ENCODE data around the gene CNPY1. TPM values are rescaled to one million over a fixed set of nuclear protein-coding genes. Genes with fewer than 3 reads are reported as not detected.
"Not testable (repeated sequence)": the region's sequence is repeated elsewhere in the genome, so short reads cannot be mapped to it uniquely, and the experiment has no call there.

The CNPY1 gene
- total RNA-seq, 2 donors from 2014 or later, result not detected

DNA sequence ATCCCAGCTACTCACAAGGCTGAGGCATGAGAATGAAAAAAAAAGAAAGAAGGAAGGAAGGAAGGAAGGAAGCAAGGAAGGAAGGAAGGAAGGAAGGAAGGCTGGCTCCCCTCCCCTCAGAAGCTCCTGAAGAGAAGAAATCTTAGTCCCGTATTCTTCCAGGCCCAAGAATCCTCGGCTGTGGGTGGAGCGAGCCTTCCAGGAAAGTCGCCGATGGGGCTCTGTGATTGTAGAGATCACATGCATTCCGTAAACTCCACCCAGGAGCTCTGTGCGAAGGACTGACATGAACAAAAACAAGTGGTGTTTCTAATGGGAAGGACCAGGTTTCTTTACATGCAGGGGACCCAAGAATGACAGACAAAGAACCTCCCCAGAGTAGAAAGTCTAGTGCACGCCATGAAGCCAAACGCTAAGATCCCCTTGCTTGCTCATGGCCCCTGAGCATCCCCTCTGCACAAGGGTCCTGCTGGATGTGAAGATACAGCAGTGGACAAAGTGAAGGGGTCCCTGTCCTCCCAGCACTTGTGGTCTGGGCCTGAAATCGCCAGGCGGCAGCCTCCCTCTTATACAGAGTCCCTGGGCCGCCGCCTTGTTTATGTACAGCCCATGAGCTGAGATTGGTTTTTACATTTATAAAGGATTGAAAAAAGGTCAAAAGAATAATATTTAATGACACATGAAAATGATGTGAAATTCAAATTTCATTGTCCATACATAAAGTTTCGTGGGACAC lies 25.2 kb downstream of the CNPY1 start:
- intact Hi-C loops (cut with DNase I, micrococcal nuclease), result no loop called here
- no peak for DNase-seq
- no peak for ATAC-seq

- DNase-seq (no peak), ATAC-seq (no peak)
- intact Hi-C loops (cut with DNase I, micrococcal nuclease), result no loop called here
Measured at GRCh38 chr7:155520114-155520513, 26.2 kb downstream of the CNPY1 start.

- intact Hi-C loops (cut with DNase I, micrococcal nuclease); DNase-seq; ATAC-seq: not testable (repeated sequence)
Measured at GRCh38 chr7:155519358-155519757, 27.0 kb downstream of the CNPY1 start.

DNA sequence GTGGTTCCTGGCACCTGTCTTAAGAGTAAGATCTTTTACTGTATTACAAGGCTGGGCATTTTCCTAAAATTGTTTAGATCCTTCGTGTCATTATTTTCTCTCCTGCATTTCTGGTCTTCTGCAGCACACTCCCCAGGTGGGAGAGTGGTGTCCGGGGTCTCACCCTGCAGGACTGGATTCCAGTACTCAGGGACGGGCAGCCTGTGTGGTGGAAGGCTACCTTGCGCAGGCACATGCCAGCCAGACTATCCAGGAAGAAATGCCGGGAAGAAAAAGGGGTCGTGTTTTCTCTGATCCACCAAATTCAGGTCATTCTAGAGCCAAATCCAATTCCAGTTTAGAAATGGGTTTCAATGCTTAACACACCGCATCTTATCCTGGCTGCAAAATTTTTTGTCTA lies 27.7 kb downstream of the CNPY1 start:
- intact Hi-C loops (cut with DNase I, micrococcal nuclease), result no loop called here
- DNase-seq (no peak), ATAC-seq (no peak)

DNA sequence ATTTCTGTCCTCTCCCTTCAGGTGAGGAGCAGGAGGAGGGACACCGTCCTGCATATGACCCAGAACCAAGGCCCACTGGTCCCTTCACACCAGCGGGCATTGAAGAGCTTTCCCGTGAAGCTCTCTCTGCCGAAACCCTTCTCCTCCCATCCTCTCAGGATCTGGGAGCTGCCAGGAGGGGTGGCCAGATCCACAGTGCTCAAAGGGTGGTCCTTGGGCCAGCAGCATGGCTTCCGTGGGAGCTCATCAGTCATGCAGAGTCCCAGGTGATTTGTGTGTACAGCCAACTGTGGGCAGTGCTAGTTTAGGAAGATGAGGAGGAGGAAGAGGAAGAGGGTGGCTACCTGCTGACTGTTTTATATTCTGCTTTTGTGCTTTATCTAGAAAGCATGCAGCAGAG lies 28.4 kb downstream of the CNPY1 start:
- intact Hi-C loops (cut with DNase I, micrococcal nuclease), result no loop called here
- ATAC-seq (no peak), DNase-seq (no peak)

- no peak for DNase-seq
- no peak for ATAC-seq
- intact Hi-C loops (cut with DNase I, micrococcal nuclease), result no loop called here
Measured at GRCh38 chr7:155517452-155517851, 28.9 kb downstream of the CNPY1 start.

GRCh38 chr7:155516466-155516865 lies 29.9 kb downstream of the CNPY1 start:
- intact Hi-C loops (cut with DNase I, micrococcal nuclease), result no loop called here
- no peak for ATAC-seq
- no peak for DNase-seq

DNA sequence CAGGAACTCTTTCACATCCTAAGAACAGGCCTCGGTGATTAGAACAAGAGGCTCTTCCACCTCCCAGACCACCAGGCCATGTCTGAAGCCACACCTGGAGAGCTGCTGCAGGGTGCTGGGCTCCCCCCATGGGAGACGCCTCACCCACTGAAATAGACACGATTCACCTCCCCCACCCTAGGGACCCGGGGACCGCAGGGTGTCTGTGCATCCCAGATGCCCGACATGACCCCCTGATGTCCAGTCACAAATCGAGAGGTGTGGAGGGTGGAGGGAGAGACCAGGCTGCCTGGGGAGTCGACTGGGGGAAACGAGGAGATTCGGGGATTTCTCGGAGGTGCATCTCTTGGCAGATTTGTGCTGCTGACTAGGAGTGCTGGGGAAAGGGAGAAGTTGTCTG lies 31.0 kb downstream of the CNPY1 start:
- DNase-seq, result no peak
- intact Hi-C loops (cut with DNase I, micrococcal nuclease), result no loop called here
- no peak for ATAC-seq

- intact Hi-C loops (cut with DNase I, micrococcal nuclease), result no loop called here
- no peak for ATAC-seq
- no peak for DNase-seq
Measured at GRCh38 chr7:155514296-155514695, 32.1 kb downstream of the CNPY1 start.

GRCh38 chr7:155513543-155514285 lies 32.6 kb downstream of the CNPY1 start:
- intact Hi-C loops (cut with DNase I, micrococcal nuclease), result no loop called here
- no peak for ATAC-seq
- DNase-seq, result no peak

- ATAC-seq, result no peak
- no peak for DNase-seq
- intact Hi-C loops (cut with DNase I, micrococcal nuclease), result no loop called here
Measured at GRCh38 chr7:155512246-155512887, 34.0 kb downstream of the CNPY1 start.

GRCh38 chr7:155511702-155511996 lies 34.7 kb downstream of the CNPY1 start:
- DNase-seq, result no peak
- intact Hi-C loops (cut with DNase I, micrococcal nuclease), result no loop called here
- no peak for ATAC-seq

DNA sequence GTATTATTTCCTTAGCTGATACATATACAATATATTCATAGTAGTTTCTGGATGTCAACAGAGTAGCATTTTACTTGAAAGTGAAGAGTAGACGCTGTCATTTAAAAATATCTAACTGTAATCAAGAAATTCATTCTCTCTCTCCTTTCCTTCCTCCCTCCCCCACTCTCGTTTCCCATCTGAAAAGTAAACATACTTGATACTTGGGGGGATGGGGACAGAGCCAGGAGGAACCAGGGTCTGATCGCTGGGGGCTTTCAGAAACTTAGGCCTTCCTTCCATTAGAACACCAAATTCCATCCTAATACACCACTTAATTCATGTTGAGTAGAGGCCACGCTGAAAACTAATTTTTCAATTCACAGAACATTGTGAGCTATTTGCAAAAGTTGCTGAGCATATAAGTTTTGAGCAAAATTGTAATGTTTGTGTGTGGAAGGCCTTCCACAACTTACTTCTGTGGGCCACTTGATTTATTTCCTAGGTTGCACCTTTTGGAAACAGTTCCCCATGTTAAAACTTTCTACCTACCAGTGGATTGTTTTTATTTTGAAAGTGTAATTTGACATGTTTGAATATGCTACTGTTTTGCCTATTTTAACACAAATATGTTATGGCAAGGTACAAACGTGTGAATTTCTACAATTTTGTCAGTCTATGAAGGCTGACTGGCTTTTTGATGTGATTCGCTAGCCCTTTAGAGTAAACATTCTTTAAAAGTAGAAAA lies 35.2 kb downstream of the CNPY1 start:
- intact Hi-C loops (cut with DNase I, micrococcal nuclease), result no loop called here
- DNase-seq (no peak), ATAC-seq (no peak)

DNA sequence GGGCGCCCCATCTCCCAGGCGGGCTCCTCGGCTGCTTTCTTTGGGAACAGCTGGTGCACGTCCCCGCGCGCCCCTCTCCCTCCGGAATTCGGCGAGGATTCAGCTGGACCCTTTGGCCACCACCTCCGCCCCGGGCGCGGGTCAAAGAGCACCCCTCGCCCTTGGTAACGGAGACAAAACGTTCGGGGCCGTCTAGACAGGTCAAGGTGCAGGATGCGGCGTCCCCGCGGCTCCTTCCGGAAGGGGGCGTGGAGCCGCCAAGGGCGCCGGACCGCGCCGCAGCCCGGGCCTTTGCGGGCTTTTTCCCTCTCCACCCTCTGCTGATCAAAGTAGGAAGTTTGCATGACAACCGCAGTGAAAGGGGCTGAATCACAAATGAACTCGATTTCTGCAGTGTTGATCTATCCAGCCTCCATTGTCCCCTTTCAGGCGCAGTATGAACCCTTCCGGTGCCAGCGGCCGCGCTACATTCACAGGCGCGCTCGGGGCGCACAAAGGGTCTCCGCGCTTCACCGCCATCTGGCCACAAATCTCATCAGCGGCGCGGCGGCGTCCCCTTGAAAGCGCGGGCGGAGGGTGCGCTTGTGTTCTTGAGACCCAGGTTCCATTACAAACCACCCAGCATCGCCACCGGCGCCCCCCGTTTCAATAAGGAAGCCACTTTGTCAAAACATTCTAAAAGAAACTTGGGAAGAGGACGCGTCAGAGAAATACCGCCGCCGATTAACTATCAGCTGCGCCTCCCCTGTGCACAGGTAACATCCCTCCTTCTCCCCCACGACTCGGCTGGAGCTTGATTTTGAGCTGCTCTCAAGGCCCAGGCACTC lies 36.4 kb downstream of the CNPY1 start:
- no peak for DNase-seq
- intact Hi-C loops (cut with DNase I, micrococcal nuclease), result no loop called here
- ATAC-seq, result peak; percentile 22

- intact Hi-C loops (cut with DNase I, micrococcal nuclease), result no loop called here
- ATAC-seq (no peak), DNase-seq (no peak)
Measured at GRCh38 chr7:155509359-155509724, 37.0 kb downstream of the CNPY1 start.

DNA sequence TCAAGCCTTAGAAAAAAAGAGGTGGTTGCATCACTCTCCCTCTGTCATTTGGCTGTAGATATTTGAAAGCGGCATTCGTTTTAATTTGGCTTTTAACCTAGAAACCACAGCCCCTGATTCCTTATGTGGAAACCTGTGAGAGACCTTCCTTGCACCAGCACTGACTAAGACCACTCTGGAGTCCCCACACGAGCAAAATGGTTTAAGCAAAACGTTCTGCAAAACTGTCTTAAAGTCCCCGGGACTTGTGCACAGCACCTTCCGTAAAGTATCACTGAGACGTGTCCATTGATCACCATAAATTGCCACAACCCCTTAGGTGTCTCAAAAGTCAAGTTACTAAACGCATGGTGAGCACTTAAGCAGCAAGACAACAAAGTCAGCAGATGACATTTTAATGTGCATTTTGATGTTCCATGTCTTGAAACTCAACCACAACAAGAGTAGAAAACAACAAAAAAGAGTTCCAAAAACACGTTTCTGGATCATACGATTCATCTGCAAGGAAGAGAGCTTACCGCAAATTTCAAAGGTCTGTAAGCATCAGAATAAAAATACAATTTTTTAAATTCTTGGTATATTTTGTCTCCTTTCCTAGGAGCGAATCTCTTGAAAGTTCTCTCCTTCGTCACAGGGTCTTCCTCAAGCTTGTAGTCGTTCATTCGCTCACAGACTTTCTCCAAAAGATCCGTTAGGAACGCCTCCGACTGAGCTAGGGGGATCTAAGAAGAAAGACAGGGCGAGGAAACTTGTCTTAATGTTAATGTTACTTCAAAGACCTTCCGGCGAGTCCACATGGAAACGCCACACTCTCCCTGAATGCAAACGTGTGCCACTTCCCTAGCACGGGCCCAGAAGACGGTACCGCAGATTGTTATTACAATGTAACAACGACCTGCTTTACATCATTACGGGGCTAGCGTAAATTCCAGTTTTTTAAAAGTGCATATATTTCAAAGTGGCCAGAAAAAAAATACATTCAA lies 37.7 kb downstream of the CNPY1 start:
- no peak for ATAC-seq
- intact Hi-C loops (cut with DNase I, micrococcal nuclease), result no loop called here

GRCh38 chr7:155507576-155507975 lies 38.8 kb downstream of the CNPY1 start:
- no peak for DNase-seq
- ATAC-seq, result no peak
- intact Hi-C loops (cut with DNase I, micrococcal nuclease), result no loop called here

More for the DNA sequence above, 37.7 kb downstream of the CNPY1 start:
- DNase-seq, result no peak

GRCh38 chr7:155506854-155507337 lies 39.5 kb downstream of the CNPY1 start:
- intact Hi-C loops (cut with DNase I, micrococcal nuclease), result no loop called here
- DNase-seq (no peak), ATAC-seq (no peak)
